22Rv1 (cell line): ENCODE results near the gene ACOT11.
"Not testable (repeated sequence)": the region's sequence is repeated elsewhere in the genome, so short reads cannot be mapped to it uniquely, and the experiment has no call there.

Experiments used
- ZFX ChIP-seq: fragments of 450-650 bp; IDR thresholded peaks from 2 replicates; pipeline ENCODE4 v1.6.1; 2017; ENCODE audit warnings: antibody characterized with exemption, borderline replicate concordance
- TF ChIP-seq, protein P1 (sequence below): fragments of 450-650 bp; IDR thresholded peaks from 2 replicates; pipeline ENCODE4 v1.5.1; 2017; ENCODE audit warnings: mild to moderate bottlenecking

DNA sequence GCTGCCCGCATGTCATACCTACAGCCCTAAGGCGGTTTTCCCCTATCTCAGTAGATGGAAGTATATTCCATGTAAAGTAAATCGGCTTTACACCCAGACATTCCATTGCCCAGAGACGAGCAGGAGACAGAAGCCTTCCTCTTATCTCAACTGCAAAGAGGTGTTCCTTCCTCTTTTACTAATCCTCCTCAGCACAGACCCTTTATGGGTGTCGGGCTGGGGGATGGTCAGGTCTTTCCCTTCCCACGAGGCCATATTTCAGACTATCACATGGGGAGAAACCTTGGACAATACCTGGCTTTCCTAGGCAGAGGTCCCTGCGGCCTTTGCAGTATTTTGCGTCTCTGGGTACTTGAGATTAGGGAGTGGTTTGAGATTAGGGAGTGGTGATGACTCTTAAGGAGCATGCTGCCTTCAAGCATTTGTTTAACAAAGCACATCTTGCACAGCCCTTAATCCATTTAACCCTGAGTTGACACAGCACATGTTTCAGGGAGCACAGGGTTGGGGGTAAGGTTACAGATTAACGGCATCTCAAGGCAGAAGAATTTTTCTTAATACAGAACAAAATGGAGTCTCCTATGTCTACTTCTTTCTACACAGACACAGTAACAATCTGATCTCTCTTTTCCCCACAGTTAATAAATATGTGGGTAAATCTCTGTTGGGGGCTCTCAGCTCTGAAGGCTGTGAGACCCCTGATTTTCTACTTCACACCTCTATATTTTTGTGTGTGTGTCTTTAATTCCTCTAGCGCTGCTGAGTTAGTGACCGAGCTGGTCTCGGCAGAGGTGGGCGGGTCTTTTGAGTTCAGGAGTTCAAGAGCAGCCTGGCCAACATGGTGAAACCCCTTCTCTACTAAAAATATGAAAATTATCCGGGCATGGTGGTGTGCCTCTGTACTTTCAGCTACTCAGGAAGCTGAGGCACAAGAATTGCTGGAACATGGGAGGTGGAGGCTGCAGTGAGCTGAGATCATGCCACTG, 88.7 kb downstream of the ACOT11 start:
- TF ChIP-seq, protein P1, sequence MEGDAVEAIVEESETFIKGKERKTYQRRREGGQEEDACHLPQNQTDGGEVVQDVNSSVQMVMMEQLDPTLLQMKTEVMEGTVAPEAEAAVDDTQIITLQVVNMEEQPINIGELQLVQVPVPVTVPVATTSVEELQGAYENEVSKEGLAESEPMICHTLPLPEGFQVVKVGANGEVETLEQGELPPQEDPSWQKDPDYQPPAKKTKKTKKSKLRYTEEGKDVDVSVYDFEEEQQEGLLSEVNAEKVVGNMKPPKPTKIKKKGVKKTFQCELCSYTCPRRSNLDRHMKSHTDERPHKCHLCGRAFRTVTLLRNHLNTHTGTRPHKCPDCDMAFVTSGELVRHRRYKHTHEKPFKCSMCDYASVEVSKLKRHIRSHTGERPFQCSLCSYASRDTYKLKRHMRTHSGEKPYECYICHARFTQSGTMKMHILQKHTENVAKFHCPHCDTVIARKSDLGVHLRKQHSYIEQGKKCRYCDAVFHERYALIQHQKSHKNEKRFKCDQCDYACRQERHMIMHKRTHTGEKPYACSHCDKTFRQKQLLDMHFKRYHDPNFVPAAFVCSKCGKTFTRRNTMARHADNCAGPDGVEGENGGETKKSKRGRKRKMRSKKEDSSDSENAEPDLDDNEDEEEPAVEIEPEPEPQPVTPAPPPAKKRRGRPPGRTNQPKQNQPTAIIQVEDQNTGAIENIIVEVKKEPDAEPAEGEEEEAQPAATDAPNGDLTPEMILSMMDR, result not testable (repeated sequence)
- not testable (repeated sequence) for TF ChIP-seq ZFX
